ENCODE data around the gene RRAD. TPM values are rescaled to one million over a fixed set of nuclear protein-coding genes. Genes with fewer than 3 reads are reported as not detected.
A peak's percentile ranks its signal among the peaks of the same experiment; 100 is the strongest.

The RRAD gene
- total RNA-seq, 2 experiments from 2014 or later: 0.20 to 0.33 TPM

GRCh38 chr16:66930189-66930588 lies 4.9 kb upstream of the RRAD start:
- H3K4me1 Mint-ChIP-seq: peaks cover 24% of the 10 kb centered on the region
- H3K9me3 Mint-ChIP-seq: no peaks in the 10 kb centered on the region
- DNase-seq: no peak
- H3K27ac Mint-ChIP-seq: no peak overlapping the region
- H3K27me3 Mint-ChIP-seq: peaks cover 16% of the 10 kb centered on the region
- H3K36me3 Mint-ChIP-seq: peaks cover 21% of the 10 kb centered on the region
- H3K4me3 Mint-ChIP-seq: no peak overlapping the region

DNA sequence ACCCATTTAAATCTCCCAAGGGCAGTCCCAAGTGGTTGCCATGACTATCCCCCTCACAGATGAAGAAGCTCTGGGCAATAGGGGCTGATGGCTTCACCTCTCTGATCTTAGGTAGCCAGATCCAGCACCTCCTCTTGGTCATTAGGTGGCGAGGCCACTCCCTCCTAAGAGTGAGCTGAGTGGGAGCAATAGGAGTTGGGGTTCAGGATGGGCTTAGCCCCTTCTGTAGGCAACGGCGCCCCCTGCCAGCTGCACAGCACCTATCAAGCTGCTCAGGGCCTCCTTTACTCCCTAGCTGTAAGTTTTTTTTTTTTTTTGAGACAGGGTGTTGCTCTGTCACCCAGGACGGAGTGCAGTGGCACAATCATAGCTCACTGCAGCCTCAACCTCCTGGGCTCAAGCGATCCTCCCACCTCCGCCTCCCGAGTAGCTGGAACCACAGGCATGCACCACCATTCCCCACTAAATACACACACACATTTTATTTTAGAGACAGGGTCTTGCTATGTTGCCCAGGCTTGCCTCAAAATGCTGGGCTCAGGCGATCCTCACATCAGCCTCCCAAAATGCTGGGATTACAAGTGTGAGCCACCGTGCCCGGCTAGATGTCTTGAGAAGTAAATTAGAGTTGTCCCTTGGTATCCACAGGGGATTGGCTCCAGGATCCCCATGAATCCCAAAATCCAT lies 3.5 kb upstream of the RRAD start:
- Mint-ChIP-seq H3K4me3 (no peak overlapping the region), H3K4me1 (peaks cover 24% of the 10 kb centered on the region), H3K9me3 (no peaks in the 10 kb centered on the region), H3K36me3 (peaks cover 15% of the 10 kb centered on the region), H3K27me3 (peaks cover 27% of the 10 kb centered on the region), H3K27ac (no peak overlapping the region)
- peak; percentile 57 for DNase-seq

DNA sequence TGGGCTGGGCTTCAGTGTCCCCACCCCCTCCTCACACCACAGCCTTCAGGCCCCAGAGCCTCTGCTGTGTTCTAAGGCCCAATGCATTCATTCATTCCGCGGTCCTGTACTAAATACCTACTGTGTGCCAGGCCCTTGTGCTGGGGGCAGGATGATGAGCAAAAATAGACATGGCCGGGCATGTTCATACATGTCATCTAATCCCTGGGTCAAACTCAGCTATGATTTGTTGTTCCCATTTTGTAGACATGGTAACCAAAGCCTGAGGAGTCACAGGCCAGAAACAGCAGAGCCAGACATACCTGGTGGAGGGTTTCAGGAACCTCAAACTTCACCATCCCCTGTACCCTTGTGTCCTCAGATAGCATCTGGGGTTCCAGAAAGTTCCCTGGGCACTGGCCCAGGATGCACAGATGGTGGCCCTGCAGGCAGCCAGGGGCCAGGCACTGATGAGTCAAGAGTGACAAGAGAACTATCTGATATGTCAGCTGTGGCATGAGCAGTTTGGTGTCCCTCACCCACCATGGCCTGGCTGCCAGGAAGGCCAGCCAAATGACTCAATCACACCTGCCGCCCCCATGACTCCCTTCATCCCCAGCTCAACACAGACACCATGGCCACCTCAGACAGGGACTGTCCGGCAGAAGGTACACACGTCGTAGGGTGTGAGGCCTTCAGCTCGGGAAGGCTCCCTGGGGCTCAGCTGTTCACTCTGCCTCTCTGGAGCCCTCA lies 2.7 kb upstream of the RRAD start:
- Mint-ChIP-seq H3K4me3 (no peak overlapping the region), H3K9me3 (no peaks in the 10 kb centered on the region), H3K36me3 (peaks cover 7% of the 10 kb centered on the region), H3K27ac (no peak overlapping the region), H3K27me3 (peaks cover 35% of the 10 kb centered on the region), H3K4me1 (peaks cover 17% of the 10 kb centered on the region)
- DNase-seq: no peak

GRCh38 chr16:66926961-66927436 lies 1.7 kb upstream of the RRAD start:
- Mint-ChIP-seq H3K4me3 (no peak overlapping the region), H3K36me3 (no peaks in the 10 kb centered on the region), H3K27me3 (peaks cover 40% of the 10 kb centered on the region), H3K27ac (no peak overlapping the region), H3K9me3 (no peaks in the 10 kb centered on the region), H3K4me1 (peaks cover 6% of the 10 kb centered on the region)
- DNase-seq: no peak

DNA sequence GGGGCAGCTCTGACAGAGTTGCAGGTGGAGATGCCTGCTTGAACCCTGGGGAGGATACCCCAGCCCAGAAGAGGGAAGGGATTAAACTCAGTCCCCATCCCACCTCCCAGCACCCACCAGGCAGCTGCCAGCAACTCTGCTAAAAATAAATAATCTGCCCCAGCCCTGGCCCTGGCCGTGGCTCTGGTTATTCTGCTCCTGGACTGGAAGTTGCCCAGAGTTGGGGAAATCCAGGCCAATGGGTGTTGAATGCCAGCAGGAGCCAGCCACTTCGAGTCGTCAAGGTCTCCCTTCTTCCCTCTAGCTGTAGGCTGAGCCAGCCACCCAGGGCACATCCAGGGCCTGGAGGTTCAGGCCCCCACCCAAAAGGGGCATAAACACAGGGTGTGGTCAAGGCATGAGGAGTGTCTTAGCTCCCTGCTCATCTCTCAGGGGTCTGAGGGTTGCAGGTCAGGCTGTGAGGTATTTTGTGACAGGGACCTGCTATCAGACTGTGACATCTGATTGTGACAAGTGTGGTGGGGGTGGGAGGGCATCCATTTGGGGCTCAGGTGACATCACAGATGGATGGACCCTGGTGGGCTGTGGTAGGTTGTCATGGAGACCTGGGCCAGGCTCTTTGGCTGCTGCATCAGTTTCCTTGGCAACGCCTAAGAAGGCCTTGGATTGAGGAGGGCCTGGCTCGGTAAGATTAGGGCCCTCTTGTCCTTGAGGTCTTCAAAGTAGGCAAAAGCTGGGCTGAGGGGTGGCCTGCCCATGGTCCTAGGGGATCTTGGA lies 1.0 kb upstream of the RRAD start:
- Mint-ChIP-seq H3K9me3 (no peaks in the 10 kb centered on the region), H3K4me3 (no peak overlapping the region), H3K36me3 (no peaks in the 10 kb centered on the region), H3K27ac (no peak overlapping the region), H3K27me3 (peaks cover 43% of the 10 kb centered on the region), H3K4me1 (peaks cover 2% of the 10 kb centered on the region)
- DNase-seq: no peak

GRCh38 chr16:66924527-66925321 lies 611 bp downstream of the RRAD start:
- Mint-ChIP-seq H3K27ac (no peak overlapping the region), H3K9me3 (no peaks in the 10 kb centered on the region), H3K4me3 (no peak overlapping the region), H3K27me3 (peaks cover 52% of the 10 kb centered on the region), H3K4me1 (peaks cover 2% of the 10 kb centered on the region), H3K36me3 (no peaks in the 10 kb centered on the region)
- DNase-seq: peak; percentile 58

DNA sequence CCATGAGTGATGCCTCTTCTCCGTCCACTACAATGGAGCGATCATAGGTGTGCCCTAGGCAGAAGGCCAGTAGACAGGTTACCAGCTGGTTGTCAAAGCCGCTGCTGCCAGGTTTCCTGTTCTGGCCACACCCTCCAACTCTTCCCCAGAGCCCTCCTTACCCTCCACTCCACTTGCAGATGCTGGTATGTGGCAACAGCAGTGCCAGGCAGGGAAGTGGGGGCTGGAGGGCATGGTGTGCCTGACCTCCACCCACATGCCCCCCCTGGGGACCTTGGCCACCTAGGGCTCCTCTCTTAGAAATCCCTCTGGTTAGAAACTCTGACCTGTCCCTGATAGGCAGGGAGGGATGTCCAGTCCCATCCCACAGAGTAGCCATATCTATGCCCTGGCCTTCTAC lies 1.5 kb downstream of the RRAD start:
- H3K4me1 Mint-ChIP-seq: peaks cover 2% of the 10 kb centered on the region
- H3K9me3 Mint-ChIP-seq: no peaks in the 10 kb centered on the region
- H3K4me3 Mint-ChIP-seq: no peak overlapping the region
- no peak overlapping the region for H3K27ac Mint-ChIP-seq
- peaks cover 53% of the 10 kb centered on the region for H3K27me3 Mint-ChIP-seq
- H3K36me3 Mint-ChIP-seq: no peaks in the 10 kb centered on the region
- no peak for DNase-seq

DNA sequence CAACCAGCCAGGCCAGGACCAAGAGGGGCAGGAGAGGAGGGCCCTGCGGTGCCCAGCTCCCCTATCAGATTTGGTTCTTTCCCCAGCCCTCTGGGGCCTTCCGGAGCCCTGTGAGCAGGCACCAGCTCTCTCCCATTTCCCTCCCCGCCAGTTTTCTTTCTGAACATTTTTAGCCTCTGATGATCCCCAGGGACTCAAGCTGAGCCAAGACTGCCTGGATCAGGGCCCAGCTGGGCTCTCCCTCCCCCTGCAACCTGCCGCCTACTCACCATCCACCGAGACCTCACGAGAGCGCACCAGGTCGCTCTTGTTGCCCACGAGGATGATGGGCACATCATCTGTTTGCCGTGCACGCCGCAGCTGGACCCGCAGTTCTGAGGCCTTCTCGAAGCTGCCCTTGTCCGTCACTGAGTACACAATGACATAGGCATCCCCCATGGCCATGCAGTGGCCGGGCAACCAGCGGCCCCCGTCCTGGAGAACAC lies 2.0 kb downstream of the RRAD start:
- Mint-ChIP-seq H3K27ac (no peak overlapping the region), H3K27me3 (peaks cover 53% of the 10 kb centered on the region), H3K36me3 (no peaks in the 10 kb centered on the region), H3K4me3 (no peak overlapping the region), H3K9me3 (no peaks in the 10 kb centered on the region), H3K4me1 (peaks cover 1% of the 10 kb centered on the region)
- DNase-seq: no peak

- Mint-ChIP-seq H3K9me3 (no peaks in the 10 kb centered on the region), H3K4me3 (no peak overlapping the region), H3K27ac (no peak overlapping the region), H3K27me3 (peaks cover 53% of the 10 kb centered on the region), H3K36me3 (no peaks in the 10 kb centered on the region), H3K4me1 (no peaks in the 10 kb centered on the region)
- DNase-seq: no peak
Measured at GRCh38 chr16:66921729-66922450, 3.4 kb downstream of the RRAD start.

- Mint-ChIP-seq H3K36me3 (no peaks in the 10 kb centered on the region), H3K27ac (no peak overlapping the region), H3K4me1 (no peaks in the 10 kb centered on the region), H3K9me3 (no peaks in the 10 kb centered on the region), H3K27me3 (peaks cover 46% of the 10 kb centered on the region), H3K4me3 (no peak overlapping the region)
- no peak for DNase-seq
Measured at GRCh38 chr16:66920924-66921680, 4.2 kb downstream of the RRAD start.

DNA sequence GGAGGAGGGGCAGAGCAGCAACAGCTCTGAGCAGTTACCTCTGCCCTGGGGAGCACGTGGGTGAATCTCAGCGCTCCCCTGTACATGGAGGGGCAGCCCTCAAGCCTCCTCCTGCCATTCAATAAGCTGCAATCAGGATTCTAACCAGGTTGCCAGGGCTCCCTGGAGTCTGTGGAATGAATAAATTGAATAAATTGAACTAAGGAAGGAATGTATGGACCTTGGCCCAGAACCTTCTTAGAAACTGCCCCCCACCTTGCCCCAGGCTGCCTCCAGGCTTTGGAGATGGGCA lies 5.1 kb downstream of the RRAD start:
- Mint-ChIP-seq H3K27ac (no peak overlapping the region), H3K27me3 (peaks cover 38% of the 10 kb centered on the region)

DNA sequence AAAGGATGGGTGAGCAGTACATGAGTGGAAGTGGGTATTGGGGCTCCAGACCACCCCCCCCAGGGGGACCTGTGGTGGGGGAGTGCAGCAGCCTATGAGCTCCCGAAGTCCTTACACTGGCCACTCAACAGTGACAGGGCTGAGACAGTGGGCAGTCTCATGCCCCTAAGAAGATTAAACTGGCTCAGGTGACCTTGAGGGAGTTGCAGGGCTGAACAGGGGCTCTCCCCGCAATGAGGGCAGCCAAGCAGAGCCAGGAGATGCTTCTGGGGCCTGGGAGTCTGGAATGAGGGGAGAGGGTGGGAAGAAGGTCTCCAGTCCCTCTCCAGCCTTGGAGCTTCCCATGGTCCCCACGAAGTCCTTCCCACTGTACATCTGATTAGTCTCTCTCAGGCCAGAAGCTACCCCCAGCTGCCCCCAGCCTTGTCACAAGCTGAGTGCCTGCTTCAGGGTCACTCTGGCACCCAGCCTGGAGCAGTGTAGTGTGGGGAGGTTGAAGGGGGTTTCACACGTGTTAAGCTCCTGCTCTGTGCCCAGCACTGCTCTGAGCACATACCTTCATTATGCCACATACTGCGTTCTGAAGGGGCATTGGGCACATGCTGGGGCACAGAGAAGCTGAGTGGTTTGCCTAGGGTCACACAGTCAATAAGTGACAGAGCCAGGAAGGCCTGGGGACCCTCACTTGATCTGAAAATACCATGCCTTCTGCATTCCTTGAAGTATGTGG lies 5.6 kb downstream of the RRAD start:
- Mint-ChIP-seq H3K27me3 (peaks cover 35% of the 10 kb centered on the region), H3K4me3 (no peak overlapping the region), H3K36me3 (no peaks in the 10 kb centered on the region), H3K9me3 (no peaks in the 10 kb centered on the region), H3K27ac (no peak overlapping the region), H3K4me1 (no peaks in the 10 kb centered on the region)
- no peak for DNase-seq

More for the DNA sequence above, 5.1 kb downstream of the RRAD start:
- H3K4me1 Mint-ChIP-seq: no peaks in the 10 kb centered on the region
- DNase-seq: no peak
- H3K4me3 Mint-ChIP-seq: no peak overlapping the region
- H3K36me3 Mint-ChIP-seq: no peaks in the 10 kb centered on the region
- no peaks in the 10 kb centered on the region for H3K9me3 Mint-ChIP-seq
